HG03520 (cell line): Measurements from ENCODE around the gene UNC93B1.
"Not testable (repeated sequence)": the region's sequence is repeated elsewhere in the genome, so short reads cannot be mapped to it uniquely, and the experiment has no call there.

Source experiments
- ATAC-seq: cut with Tn5 transposase; IDR thresholded peaks from one replicate; pipeline ENCODE4 v1.9.1; 2021; ENCODE audit warnings: mild to moderate bottlenecking, moderate library complexity; ENCODE audit not compliant: unreplicated experiment

Gene UNC93B1

DNA sequence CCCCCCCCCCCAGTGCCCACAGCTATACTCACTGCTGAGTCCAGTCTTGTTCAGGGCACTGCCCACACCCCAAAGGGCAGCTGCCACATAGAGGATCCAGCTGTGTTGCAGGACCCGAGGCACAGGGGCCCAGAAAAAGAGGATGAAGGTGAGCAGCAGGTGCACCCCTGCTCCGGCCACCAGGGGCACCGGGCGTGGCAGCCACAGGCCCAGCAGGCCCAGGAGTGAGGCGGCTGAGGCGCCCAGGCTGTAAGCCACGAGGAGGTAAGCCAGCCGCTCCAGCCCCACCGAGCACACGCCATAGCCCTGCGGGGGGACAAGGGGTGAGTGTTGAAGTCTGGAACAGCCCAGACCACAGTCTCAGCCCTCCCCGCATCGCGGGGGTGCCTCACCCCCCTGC, 8.3 kb downstream of the UNC93B1 start:
- ATAC-seq: not testable (repeated sequence)

DNA sequence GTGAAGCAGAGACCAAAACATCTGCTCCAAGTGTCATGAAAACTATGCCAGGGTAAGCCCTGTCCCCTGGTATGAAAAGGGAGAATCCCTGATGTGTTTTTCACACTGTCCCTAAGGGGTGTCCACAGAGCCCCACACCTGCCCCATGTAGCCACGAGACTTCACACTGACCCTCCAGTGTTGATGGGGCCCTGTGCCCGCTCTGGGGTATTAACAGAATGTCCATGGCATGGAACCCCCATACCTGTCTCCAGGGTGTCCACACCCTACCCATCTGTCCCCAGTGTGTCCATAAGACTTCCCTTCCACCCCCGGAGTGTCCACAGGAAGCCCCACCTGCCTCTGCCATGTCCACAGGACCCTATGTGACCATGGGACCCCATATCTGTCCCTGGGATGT, 8.8 kb downstream of the UNC93B1 start:
- ATAC-seq: not testable (repeated sequence)

DNA sequence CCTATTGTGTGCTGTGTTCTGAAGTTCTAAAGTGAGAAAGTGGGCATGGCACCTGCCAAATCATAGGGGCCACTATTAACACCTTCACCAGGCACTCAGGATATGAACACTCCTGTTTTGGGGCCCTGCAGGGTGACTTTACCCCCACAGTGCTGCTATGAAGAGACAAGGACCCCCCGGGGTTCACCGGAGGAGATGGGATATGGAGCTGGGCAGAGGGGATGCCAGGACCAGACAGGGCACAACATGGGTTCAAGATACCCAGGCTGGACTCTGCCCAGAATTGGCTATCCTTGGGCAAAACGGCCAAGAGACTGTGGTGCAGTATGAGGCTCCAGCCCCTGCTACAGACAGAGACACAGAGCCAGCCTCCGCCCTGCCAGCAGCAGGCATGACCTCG, 9.5 kb downstream of the UNC93B1 start:
- not testable (repeated sequence) for ATAC-seq

DNA sequence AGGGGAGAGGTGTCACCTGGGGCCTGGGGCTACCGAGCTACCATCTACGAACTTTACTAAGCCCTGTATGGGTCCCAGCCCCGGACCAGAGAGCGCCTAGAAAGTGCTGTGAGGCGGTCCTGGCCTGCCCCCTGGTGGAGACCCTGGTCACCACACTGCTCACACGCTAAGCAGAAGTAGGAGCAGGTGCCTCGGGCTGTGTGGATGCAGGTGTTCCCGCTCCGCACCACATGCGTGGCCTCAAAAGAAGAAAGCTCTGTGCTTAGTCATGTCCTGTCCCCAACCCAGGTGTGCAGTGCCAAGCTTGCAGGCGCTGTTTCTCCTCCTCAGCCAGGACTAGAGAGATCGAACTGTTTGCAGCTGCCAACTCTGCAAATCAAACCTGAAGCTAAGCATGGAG, 10.1 kb downstream of the UNC93B1 start:
- not testable (repeated sequence) for ATAC-seq

DNA sequence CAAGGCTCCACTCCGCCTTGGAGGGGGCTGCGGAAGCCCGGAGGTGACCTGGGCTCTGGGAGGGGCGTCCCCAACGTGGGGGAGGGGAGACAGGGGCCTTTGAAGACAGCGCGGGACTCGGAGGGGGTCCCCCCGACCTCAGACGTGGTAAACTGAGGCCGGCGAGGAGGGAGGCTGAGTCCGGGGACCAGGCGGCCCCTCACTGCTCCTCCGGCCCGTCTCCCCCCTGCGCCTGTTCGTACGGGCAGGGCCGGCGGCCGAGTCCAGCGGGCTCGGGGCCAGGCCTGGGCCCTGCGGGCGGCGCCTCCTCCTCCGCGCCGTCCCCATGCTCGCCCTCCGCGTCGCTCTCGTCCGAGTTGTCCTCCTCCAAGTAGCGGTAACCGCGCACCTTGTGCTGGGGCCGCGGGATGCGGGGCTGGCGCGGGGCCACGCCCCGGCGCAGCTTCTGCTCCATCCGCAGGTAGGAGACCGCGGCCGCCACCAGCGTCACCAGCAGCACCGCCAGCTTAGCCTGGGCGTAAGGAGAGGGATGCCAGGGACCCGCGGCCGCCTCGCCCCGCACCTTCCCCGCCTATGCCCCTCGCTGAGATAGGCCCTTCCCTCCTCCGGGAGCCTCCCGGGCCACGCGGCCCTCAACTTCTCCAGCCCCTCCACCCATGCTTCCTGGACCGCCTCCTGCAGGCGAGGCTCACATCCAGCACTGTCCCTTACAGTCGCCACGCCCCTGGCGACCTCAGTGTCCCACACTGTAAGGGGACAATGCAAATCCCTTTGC, 12.4 kb downstream of the UNC93B1 start:
- not testable (repeated sequence) for ATAC-seq

DNA sequence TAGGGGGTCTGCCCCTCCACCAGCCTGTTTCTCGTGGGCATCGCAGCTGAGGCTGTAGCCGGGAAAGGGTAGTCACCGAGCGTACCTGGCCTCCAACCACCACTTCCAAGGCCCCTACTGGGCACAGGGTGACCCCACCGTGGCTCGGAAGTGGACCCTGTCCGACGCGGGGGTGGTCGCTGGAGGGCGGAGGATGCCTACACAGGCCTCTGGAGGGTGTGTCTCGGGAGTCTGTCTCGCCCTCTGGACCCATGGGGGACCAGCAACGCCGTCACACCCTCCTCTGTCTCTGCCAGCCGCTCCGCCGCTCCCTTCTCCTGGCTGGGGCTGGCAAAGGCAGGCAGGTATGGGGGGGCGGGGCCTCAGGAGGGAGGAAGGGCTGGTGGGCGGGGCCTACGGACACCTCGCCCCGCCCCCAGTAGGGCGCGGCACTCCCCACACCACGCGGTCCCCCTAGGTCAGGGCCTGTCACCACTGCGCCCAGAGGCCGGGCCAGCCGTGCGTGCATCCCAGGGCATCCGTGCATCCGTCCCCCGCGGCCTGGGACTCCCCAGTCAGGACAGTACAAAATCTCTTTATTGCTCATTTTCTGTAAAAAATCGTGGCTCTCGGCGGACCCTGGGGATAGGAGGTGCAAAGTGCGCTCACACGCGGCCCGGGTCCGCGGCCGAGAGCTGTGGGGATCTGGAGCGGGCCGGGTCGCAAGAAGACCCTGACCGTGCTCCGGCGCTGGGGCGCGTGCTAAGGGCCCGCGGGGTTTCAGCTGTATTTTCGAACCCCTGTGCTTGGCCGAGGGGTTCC, 13.2 kb downstream of the UNC93B1 start:
- not testable (repeated sequence) for ATAC-seq

DNA sequence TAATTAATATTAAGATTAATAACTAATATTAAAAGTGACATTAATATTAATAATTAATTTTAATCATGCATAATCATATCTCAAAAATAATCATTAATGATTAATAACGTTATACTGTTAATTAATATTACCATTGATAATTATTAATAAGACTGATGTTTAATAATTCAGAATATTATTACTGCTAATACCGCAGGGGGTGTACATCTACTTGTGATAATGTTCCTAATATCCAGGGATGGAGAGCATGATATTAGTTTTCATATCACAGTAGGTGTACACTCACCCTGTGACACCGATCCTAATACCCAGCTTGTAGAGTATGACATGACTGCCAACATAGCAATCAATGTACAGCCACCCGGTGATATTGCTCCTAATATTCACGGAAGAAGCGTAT, 18.6 kb downstream of the UNC93B1 start:
- not testable (repeated sequence) for ATAC-seq

DNA sequence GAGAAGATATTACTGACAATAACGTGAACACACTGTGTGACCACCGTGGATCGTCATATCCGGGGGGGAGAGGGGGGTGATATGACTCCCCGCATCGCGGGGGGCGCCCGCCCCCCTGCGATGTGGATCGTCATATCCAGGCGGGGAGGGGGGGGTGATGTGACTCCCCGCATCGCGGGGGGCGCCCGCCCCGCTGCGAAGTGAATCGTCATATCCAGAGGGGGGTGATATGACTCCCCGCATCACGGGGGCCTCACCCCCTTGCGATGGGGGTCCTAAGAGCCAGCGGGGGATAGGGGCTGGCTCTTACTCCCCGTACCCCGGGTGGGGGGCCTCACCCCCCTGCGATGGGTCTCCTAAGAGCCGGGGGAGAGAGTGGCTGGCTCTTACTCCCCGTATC, 19.9 kb downstream of the UNC93B1 start:
- no peak for ATAC-seq

DNA sequence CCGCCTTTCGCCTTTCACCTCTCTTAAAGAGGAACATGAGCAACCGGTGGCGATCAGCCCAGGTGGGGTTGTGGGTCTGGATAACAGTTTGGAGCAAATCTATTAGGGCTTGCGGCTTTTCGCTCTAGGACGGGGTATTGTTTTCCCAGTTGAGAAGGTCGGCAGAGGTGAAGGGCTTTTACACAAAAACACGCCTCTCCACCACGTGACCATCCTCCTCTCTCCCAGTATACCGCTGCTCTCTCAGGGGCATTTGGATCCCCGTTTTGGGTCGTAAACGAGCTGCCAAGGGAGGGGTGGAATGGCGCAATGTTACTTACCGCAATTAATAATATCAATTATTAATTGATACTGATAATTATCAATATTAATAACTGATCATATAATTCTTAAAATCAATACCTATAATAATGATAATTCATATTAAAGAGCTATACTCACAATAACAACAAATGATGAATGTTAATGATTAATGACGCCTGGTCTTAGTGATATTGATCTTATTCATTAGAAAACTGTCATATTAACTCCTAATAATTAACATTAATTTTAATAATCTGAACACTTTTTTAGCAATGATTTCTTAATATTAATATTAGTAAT, 21.5 kb downstream of the UNC93B1 start:
- ATAC-seq: not testable (repeated sequence)

DNA sequence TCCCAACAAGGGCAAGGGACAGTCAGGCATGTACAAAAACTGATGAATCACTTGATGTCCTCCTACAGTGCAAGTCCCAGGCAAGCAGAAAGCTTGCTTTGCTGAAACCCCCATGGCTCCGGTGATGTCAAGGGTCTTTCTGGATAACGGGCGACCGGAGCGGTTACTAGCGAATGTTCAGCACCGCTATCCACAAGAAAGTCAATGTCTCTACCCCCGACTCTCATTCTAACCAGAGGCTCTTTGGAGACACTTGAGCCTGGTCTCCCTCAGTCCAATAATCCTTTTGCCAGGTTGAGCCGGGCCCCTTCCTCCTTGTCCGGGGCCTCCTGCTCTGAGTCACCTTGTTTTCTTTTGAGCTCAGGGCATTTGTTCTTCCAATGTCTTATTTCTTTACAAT, 22.7 kb downstream of the UNC93B1 start:
- not testable (repeated sequence) for ATAC-seq

DNA sequence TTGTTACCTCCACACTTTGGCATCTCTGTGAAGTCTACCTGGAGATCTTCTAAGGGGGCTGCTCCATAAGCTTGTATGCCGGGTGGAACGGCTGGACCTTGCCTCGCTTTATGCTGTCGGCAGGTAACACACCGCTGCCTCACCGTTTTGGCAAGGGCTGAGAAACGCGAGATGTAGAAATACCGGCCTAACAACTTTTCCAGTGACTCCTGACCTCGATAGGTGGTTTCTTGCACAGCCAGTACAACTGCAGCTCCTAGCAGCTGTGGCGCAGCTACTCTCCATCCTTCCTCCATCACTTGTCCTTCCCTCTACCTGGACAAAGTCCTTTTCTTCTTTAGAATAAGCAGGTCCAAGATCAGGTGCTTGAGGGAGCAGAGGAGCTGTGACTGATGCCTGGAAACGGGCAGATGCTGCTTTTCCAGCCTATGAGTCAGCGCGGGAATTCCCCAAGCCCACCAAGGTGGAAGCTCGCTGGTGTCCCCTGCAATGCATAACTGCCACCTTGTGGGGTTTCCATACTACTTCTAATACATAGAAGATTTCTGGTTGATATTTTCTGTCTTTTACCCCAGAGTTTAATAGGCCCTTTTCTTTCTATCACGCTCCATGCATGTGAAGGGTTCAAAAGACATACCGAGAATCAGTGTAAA, 25.0 kb downstream of the UNC93B1 start:
- ATAC-seq: not testable (repeated sequence)

DNA sequence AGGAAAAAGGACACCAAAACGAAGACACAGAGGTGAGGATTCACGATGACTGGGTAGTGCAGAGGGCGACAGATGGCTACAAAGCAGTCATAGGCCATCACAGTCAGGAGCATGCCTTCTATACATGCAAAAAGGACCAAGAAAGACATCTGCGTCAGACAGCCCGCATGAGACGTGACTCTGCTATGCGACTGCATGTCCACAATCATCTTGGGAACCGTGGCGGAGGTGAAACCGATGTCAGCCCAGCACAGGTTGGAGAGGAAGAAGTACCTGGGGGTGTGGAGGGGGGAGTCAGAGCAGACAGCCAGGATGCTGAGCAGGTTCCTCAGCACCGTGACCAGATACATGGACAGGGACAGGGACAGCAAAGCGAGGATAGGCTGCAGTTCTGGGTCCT, 29.2 kb downstream of the UNC93B1 start:
- ATAC-seq: not testable (repeated sequence)

DNA sequence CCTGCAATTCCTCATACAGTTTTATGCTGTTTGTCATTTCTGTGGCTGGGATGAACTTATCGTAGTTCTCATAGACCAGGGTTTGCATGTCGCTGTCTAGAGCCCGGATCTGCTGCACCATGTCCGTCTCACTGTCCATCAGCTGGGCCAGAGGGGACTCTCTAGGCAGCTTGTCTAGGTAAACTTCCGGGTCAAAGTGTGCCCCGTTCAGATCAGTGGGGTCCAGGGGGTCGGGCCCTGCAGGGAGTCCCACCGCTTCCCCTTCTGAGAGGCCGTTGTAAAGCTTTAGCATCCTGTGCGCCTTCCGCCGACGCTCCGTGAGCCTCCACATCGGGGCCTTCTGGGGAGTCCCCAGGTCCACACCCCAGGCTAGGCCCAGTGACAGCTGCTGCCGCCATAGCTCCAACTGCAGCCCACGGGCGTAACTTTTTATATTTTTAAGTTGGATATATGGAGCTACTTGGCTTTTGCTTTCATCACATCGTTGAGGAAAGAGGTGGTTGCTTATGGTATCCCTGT, 38.0 kb downstream of the UNC93B1 start:
- not testable (repeated sequence) for ATAC-seq

DNA sequence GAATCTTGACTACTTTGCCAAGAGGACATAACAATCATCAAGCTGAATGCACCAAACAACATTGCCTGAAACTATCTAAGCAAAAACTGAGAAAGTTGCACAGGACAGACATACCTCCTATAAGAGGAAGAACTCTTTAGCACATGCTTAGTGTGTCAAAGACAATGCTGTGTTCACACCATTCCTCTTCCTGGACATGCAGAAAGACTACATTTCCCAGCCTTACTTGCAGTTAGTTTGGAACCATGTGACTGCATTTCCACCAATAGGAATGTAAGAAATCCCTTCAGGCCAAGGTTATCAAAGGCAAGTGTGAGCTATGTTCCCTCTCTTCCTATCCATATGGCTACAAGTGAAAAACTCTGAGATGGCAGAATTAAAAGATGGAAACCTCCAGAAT, 39.2 kb downstream of the UNC93B1 start:
- not testable (repeated sequence) for ATAC-seq

DNA sequence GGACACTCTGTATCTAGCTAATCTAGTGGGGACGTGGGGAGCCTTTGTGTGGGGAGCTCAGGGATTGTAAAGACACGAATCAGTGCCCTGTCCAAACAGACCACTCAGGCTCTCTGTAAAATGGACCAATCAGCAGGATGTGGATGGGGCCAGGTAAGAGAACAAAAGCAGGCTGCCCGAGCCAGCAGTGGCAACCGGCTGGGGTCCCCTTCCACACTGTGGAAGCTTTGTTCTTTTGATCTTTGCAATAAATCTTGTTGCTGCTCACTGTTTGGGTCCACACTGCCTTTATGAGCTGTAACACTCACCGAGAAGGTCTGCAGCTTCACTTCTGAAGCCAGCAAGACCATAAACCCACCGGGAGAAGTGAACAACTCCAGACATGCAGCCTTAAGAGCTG, 40.0 kb downstream of the UNC93B1 start:
- not testable (repeated sequence) for ATAC-seq

DNA sequence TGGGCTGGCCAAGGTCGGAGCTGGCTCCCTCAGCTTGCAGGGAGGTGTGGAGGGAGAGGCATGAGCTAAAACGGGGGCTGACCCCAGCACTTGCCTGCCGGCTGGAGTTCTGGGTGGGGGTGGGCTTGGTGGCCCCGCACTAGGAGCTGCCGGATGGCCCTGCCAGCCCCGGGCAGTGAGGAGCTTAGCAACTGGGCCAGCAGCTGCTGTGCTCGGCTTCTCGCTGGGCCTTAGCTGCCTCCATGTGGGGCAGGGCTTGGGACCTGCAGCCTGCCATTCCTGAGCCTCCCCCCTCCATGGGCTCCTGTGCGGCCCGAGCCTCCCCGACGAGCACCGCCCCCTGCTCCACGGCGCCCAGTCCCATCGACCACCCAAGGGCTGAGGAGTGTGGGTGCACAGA, 40.7 kb downstream of the UNC93B1 start:
- ATAC-seq: not testable (repeated sequence)

DNA sequence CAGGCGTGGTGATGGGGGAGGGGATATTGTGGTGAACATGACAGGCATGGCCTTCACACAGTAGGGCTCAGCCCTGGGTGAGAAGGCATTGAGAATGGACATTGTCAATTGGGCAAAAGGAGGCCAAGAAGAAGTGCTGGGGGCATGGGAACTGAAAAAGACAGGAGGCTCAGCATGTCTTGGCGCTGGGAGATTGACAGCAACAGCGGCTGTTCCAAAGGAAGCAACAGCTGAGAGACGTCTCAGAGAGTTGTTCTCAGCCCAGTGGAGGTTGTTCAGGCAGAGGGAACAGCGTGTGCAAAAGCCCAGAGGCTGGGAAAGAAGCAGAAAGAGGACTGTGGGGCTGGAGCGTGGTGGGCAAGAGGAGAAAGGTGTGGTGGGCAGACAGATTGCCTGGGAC, 47.7 kb downstream of the UNC93B1 start:
- not testable (repeated sequence) for ATAC-seq

DNA sequence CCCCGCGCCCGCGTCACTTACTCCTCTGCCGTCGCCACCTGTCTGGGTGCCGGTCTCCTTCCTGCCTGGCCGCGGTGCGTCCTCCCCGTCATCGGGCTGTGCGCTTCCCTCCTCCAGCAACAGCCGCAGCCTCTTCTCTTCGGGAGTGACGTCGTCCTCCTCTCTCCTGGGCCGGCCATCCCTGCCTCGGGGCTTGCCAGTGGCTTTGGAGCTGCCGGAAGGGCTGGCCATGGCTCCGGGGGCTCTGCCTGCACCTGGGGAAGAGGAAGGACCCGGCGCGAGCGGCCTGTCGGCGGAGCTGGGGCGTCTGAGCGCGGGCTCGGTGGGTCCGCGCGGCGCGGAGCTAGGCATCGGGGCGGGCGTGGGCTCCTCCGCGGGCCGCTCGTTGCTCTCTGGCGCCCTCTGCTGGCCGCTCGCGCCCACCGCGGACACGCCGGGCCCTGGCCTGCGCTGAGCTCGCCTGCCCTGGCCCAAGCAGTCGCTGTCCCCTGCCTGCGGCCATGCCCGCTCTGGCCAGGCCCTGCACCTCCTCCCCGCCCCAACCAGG, 48.4 kb downstream of the UNC93B1 start:
- not testable (repeated sequence) for ATAC-seq

DNA sequence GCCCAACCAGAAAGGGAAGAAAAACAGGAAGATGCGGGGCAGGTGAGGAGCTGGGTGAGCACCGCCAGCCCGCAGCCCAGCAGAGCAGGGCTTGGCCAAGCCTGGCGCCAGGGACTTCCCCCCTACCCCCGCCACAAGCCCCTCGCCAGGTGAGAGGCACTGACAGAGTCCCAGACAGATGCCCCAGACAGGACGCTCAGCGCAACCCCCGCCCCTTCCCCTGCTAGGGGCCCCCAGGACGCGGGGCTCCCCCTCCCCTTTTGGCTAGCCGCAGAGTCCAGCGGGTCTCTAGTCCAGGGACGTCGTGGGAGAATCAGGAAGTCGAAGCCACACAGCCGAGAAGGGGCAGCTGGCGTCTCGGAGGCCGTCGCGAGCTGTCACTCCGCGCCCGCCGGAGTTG, 48.9 kb downstream of the UNC93B1 start:
- ATAC-seq: not testable (repeated sequence)

DNA sequence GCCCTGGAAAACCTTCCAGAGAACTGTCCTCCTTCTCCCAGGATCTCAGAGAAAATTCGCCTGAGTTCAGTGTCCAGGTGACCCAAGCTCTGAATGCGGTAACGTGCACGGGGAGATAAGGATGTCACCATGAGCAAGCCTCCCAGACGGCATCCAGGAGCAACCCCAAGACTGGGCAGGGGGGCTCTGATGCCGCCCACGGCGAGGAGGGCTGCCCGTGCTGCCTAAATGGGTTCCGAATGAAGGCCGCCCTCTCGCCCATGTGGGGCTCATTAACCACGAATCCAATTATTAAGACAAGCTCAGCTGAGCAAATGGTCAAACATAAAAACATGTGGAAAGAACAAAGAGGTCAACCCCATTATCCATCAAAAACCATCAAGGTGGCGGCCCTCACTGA, 49.6 kb downstream of the UNC93B1 start:
- ATAC-seq: not testable (repeated sequence)

DNA sequence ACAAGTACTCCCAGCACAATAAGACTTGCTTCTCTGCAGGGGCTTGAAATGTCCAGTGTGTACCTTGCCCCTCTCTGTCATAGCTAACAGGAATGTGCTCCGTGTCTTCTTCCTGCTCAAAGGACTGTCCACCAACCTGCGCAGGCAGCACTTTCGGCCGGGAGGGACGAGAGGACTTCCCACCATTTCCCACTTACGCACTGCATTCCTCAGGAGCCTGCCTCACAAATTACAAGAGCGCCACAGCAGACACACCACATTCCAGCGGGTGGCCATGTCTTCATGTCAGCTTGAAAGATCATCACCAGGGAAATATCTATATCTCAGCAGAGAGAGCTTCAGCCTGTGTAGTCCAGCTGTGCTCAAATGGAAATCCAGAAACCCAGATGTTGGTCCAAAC, 53.2 kb downstream of the UNC93B1 start:
- not testable (repeated sequence) for ATAC-seq
